ENCODE data around the gene SLC22A5. TPM values are rescaled to one million over a fixed set of nuclear protein-coding genes. Genes with fewer than 3 reads are reported as not detected.
A peak's percentile ranks its signal among the peaks of the same experiment; 100 is the strongest.

SLC22A5 gene
- total RNA-seq, 1 donor from 2014 or later = 1.2 TPM

- H3K4me3 Mint-ChIP-seq (ENCODE audit: unreplicated experiment) = no peak overlapping the region
- no peaks in the 10 kb centered on the region for H3K36me3 Mint-ChIP-seq (ENCODE audit: low read depth, unreplicated experiment)
- H3K27me3 Mint-ChIP-seq (ENCODE audit: unreplicated experiment) = peaks cover 3% of the 10 kb centered on the region
- no peaks in the 10 kb centered on the region for H3K4me1 Mint-ChIP-seq (ENCODE audit: unreplicated experiment)
- no peak for DNase-seq (ENCODE audit: low spot score)
- H3K27ac Mint-ChIP-seq (ENCODE audit: unreplicated experiment) = no peak overlapping the region
- H3K9me3 Mint-ChIP-seq (ENCODE audit: unreplicated experiment) = no peaks in the 10 kb centered on the region
- TF ChIP-seq CTCF (IDR thresholded peaks at IDR 0.05; ENCODE audit: unreplicated experiment) = no peak
Measured at GRCh38 chr5:132417461-132417860, 48.0 kb downstream of the SLC22A5 start.

- no peak for DNase-seq (ENCODE audit: low spot score)
- Mint-ChIP-seq H3K4me3 (ENCODE audit: unreplicated experiment) (no peak overlapping the region), H3K27ac (ENCODE audit: unreplicated experiment) (no peak overlapping the region), H3K27me3 (ENCODE audit: unreplicated experiment) (peaks cover 3% of the 10 kb centered on the region), H3K36me3 (ENCODE audit: low read depth, unreplicated experiment) (no peaks in the 10 kb centered on the region), H3K4me1 (ENCODE audit: unreplicated experiment) (no peaks in the 10 kb centered on the region), H3K9me3 (ENCODE audit: unreplicated experiment) (no peaks in the 10 kb centered on the region)
- no peak for TF ChIP-seq CTCF (IDR thresholded peaks at IDR 0.05; ENCODE audit: unreplicated experiment)
Measured at GRCh38 chr5:132417889-132418485, 48.5 kb downstream of the SLC22A5 start.

- no peaks in the 10 kb centered on the region for H3K4me1 Mint-ChIP-seq (ENCODE audit: unreplicated experiment)
- no peaks in the 10 kb centered on the region for H3K36me3 Mint-ChIP-seq (ENCODE audit: low read depth, unreplicated experiment)
- H3K4me3 Mint-ChIP-seq (ENCODE audit: unreplicated experiment) = no peak overlapping the region
- H3K27ac Mint-ChIP-seq (ENCODE audit: unreplicated experiment) = no peak overlapping the region
- DNase-seq (ENCODE audit: low spot score) = no peak
- peaks cover 1% of the 10 kb centered on the region for H3K27me3 Mint-ChIP-seq (ENCODE audit: unreplicated experiment)
- TF ChIP-seq CTCF (IDR thresholded peaks at IDR 0.05; ENCODE audit: unreplicated experiment) = no peak
- H3K9me3 Mint-ChIP-seq (ENCODE audit: unreplicated experiment) = no peaks in the 10 kb centered on the region
Measured at GRCh38 chr5:132418881-132419280, 49.4 kb downstream of the SLC22A5 start.

- Mint-ChIP-seq H3K27me3 (ENCODE audit: unreplicated experiment) (peaks cover 1% of the 10 kb centered on the region), H3K27ac (ENCODE audit: unreplicated experiment) (no peak overlapping the region), H3K36me3 (ENCODE audit: low read depth, unreplicated experiment) (no peaks in the 10 kb centered on the region), H3K4me3 (ENCODE audit: unreplicated experiment) (no peak overlapping the region), H3K4me1 (ENCODE audit: unreplicated experiment) (no peaks in the 10 kb centered on the region), H3K9me3 (ENCODE audit: unreplicated experiment) (no peaks in the 10 kb centered on the region)
- peak; percentile 88 for TF ChIP-seq CTCF (IDR thresholded peaks at IDR 0.05; ENCODE audit: unreplicated experiment)
- peak; percentile 83 for DNase-seq (ENCODE audit: low spot score)
Measured at GRCh38 chr5:132419502-132420468, 50.3 kb downstream of the SLC22A5 start.

Data from endothelial cell (in vitro differentiated cells).